Astrocyte of the cerebellum (primary cell): ENCODE measurements around the gene TRIM67.

ENCODE experiments used
- DNase-seq: peaks from one replicate; pipeline ENCODE4 v3.0.0-alpha.2; 2011; ENCODE audit warnings: low read depth
- H3K4me3 ChIP-seq: 2 replicates; pipeline ENCODE4 v1.5.1; 2011; ENCODE audit warnings: mild to moderate bottlenecking, low read depth, low read length, moderate library complexity
- CTCF ChIP-seq: IDR thresholded peaks from 2 replicates; pipeline ENCODE4 v1.5.1; 2012; ENCODE audit warnings: low read length, low read depth, moderate library complexity, mild to moderate bottlenecking; ENCODE audit errors: missing control alignments
- in situ Hi-C: cut with HindIII; loops from 2 replicates; pipeline ENCODE4 v1.10.0; 2017; ENCODE audit warnings: low sequenced_read_pairs

Gene TRIM67

GRCh38 chr1:231182317-231182716 is 20.5 kb downstream of the TRIM67 start:
- DNase-seq, result no peak
- H3K4me3 ChIP-seq, result no peak overlapping the region
- in situ Hi-C loops, result no loop called here
- TF ChIP-seq CTCF, result no peak

GRCh38 chr1:231183639-231184590 is 22.1 kb downstream of the TRIM67 start:
- TF ChIP-seq CTCF, result no peak
- no peak overlapping the region for H3K4me3 ChIP-seq
- in situ Hi-C loops, result no loop called here
- DNase-seq, result no peak

GRCh38 chr1:231184891-231185290 is 23.0 kb downstream of the TRIM67 start:
- in situ Hi-C loops, result no loop called here
- no peak for DNase-seq
- TF ChIP-seq CTCF, result no peak
- no peak overlapping the region for H3K4me3 ChIP-seq

GRCh38 chr1:231185391-231185790 is 23.5 kb downstream of the TRIM67 start:
- no peak for TF ChIP-seq CTCF
- DNase-seq, result no peak
- H3K4me3 ChIP-seq, result no peak overlapping the region
- in situ Hi-C loops, result no loop called here

- DNase-seq, result no peak
- in situ Hi-C loops, result no loop called here
- TF ChIP-seq CTCF, result no peak
- no peak overlapping the region for H3K4me3 ChIP-seq
Measured at GRCh38 chr1:231186356-231187115, 24.7 kb downstream of the TRIM67 start.

- no peak for TF ChIP-seq CTCF
- no peak overlapping the region for H3K4me3 ChIP-seq
- in situ Hi-C loops, result no loop called here
- DNase-seq, result no peak
Measured at GRCh38 chr1:231187571-231187970, 25.7 kb downstream of the TRIM67 start.
